ENCODE measurements around the gene PNRC2. TPM values are rescaled to one million over a fixed set of nuclear protein-coding genes. Genes with fewer than 3 reads are reported as not detected.
"Not testable (repeated sequence)": the region's sequence is repeated elsewhere in the genome, so short reads cannot be mapped to it uniquely, and the experiment has no call there.

The PNRC2 gene
- total and polyA plus RNA-seq, 2 experiments from 2014 or later, result 67.4 to 77.3 TPM

DNA sequence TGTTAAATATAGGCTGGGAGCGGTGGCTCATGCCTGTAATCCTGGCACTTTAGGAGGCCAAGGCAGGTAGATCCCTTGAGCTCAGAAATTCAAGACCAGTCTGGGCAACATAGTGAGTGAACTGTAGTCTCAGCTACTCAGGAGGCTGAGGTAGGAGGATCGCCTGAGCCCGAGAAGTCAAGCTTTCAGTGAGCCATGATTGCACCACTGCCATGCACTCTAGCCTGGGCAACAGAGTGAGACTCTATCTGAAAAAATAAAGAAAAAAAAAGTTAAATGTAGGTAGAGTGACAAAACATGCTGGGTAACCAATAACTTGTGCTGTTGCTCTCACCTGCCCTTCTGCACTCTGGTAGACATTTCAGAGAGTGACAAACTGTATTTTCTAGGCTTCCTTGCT is 45.5 kb downstream of the PNRC2 start:
- in situ Hi-C loops (cut with MboI), result no loop called here
- Histone ChIP-seq H3K4me3 (no peak overlapping the region), H3K36me3 (ENCODE audit: low read depth) (no peaks in the 10 kb centered on the region), H3K4me2 (ENCODE audit: unreplicated experiment) (no peak overlapping the region), H3F3A (ENCODE audit: insufficient read depth) (peaks cover 16% of the 10 kb centered on the region), H2AFZ (no peak overlapping the region), H3K9me2 (ENCODE audit: insufficient read depth) (no peaks in the 10 kb centered on the region), H4K20me1 (ENCODE audit: insufficient read depth) (no peaks in the 10 kb centered on the region), H3K79me2 (ENCODE audit: insufficient read depth) (no peaks in the 10 kb centered on the region), H3K27me3 (replicated peaks; ENCODE audit: insufficient read depth) (no peaks in the 10 kb centered on the region), H3K4me1 (ENCODE audit: insufficient read depth) (peaks cover 24% of the 10 kb centered on the region), H3K27ac (no peak overlapping the region), H3K9ac (no peak overlapping the region), H3K9me3 (ENCODE audit: low read depth) (no peaks in the 10 kb centered on the region)
- no peak for TF ChIP-seq EZH2phosphoT487 (IDR thresholded peaks at IDR 0.05; ENCODE audit: insufficient read depth, low read depth)
- no peak for TF ChIP-seq EZH2 (IDR thresholded peaks at IDR 0.05; ENCODE audit: insufficient read depth, poor library complexity, severe bottlenecking)
- 91 to 93% methylated on average over 3 of the region's 3 CpGs for WGBS, 2 experiments (ENCODE audit: low coverage in 1 of 2, low lambda C conversion rate in 2 of 2, missing lambda C conversion rate in 2 of 2)
- no peak for DNase-seq

- Histone ChIP-seq H3K4me1 (ENCODE audit: insufficient read depth) (peaks cover 24% of the 10 kb centered on the region), H3K79me2 (ENCODE audit: insufficient read depth) (no peaks in the 10 kb centered on the region)
- in situ Hi-C loops (cut with MboI), result no loop called here
These were observed 47.5 kb downstream of the PNRC2 start for GRCh38 chr1:24007079-24007478.

DNA sequence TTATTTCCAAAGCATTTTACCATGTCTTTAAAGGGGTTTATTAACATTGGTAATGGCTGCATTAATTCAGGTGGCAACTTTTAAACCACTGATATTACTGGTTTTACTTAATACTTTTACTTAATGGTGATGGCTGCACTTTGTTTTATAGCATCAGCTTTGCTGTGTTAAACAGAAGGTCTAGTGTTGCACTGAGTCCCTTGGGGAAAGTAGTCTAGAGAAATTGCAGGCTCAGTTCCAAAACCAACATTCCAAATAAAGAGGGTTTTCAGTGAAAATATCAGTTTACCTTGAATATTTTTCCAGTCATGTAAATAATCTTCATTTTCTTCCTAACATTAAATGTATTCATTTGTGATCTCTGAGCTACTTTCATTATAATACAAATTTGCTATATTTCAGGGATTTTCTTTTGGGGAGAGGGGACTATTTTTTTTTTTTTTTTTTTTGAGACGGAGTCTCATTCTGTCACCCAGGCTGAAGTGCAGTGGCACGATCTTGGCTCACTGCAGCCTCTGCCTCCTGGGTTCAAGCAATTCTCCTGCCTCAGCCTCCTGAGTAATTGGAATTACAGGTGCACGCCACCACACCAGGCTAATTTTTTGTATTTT is 49.1 kb downstream of the PNRC2 start:
- 77% methylated on average over 3 of the region's 3 CpGs for WGBS, 2 experiments (ENCODE audit: low coverage in 1 of 2, low lambda C conversion rate in 2 of 2, missing lambda C conversion rate in 2 of 2)
- H3K9ac ChIP-seq; H2AFZ ChIP-seq; H3K79me2 ChIP-seq (ENCODE audit: insufficient read depth); H3K36me3 ChIP-seq (ENCODE audit: low read depth); in situ Hi-C loops (cut with MboI); H3K9me3 ChIP-seq (ENCODE audit: low read depth); H4K20me1 ChIP-seq (ENCODE audit: insufficient read depth); H3K4me3 ChIP-seq; H3F3A ChIP-seq (ENCODE audit: insufficient read depth); H3K27me3 ChIP-seq (replicated peaks; ENCODE audit: insufficient read depth); H3K27ac ChIP-seq; H3K9me2 ChIP-seq (ENCODE audit: insufficient read depth): not testable (repeated sequence)
- peak; percentile 61 for DNase-seq
- peak overlapping the region; percentile 37 for H3K4me2 ChIP-seq (ENCODE audit: unreplicated experiment)
- H3K4me1 ChIP-seq (ENCODE audit: insufficient read depth), result peaks cover 15% of the 10 kb centered on the region

More at GRCh38 chr1:24007079-24007478, 47.5 kb downstream of the PNRC2 start:
- no peak overlapping the region for H3K9ac ChIP-seq
- H3K9me2 ChIP-seq (ENCODE audit: insufficient read depth), result no peaks in the 10 kb centered on the region
- no peaks in the 10 kb centered on the region for H4K20me1 ChIP-seq (ENCODE audit: insufficient read depth)
- H2AFZ ChIP-seq, result no peak overlapping the region
- H3F3A ChIP-seq (ENCODE audit: insufficient read depth), result peaks cover 16% of the 10 kb centered on the region
- TF ChIP-seq EZH2 (IDR thresholded peaks at IDR 0.05; ENCODE audit: insufficient read depth, poor library complexity, severe bottlenecking) (no peak), EZH2phosphoT487 (IDR thresholded peaks at IDR 0.05; ENCODE audit: insufficient read depth, low read depth) (no peak)
- no peak overlapping the region for H3K4me2 ChIP-seq (ENCODE audit: unreplicated experiment)
- H3K27ac ChIP-seq, result no peak overlapping the region
- H3K27me3 ChIP-seq (replicated peaks; ENCODE audit: insufficient read depth), result no peaks in the 10 kb centered on the region
- H3K9me3 ChIP-seq (ENCODE audit: low read depth), result no peaks in the 10 kb centered on the region
- no peak overlapping the region for H3K4me3 ChIP-seq
- H3K36me3 ChIP-seq (ENCODE audit: low read depth), result no peaks in the 10 kb centered on the region
- no peak for DNase-seq

GRCh38 chr1:24009406-24009805 is 49.8 kb downstream of the PNRC2 start:
- 46 to 50% methylated on average over 1 of the region's 1 CpG for WGBS, 2 experiments (ENCODE audit: low coverage in 1 of 2, low lambda C conversion rate in 2 of 2, missing lambda C conversion rate in 2 of 2)

GRCh38 chr1:24010650-24011049 is 51.0 kb downstream of the PNRC2 start:
- no peak overlapping the region for H3K9ac ChIP-seq
- H3K4me1 ChIP-seq (ENCODE audit: insufficient read depth), result peaks cover 13% of the 10 kb centered on the region
- TF ChIP-seq EZH2 (IDR thresholded peaks at IDR 0.05; ENCODE audit: insufficient read depth, poor library complexity, severe bottlenecking), result no peak
- TF ChIP-seq EZH2phosphoT487 (IDR thresholded peaks at IDR 0.05; ENCODE audit: insufficient read depth, low read depth), result no peak
- no peaks in the 10 kb centered on the region for H3K79me2 ChIP-seq (ENCODE audit: insufficient read depth)
- no peak overlapping the region for H3K4me3 ChIP-seq
- H4K20me1 ChIP-seq (ENCODE audit: insufficient read depth), result no peaks in the 10 kb centered on the region
- no peaks in the 10 kb centered on the region for H3K36me3 ChIP-seq (ENCODE audit: low read depth)
- DNase-seq, result no peak
- no peak overlapping the region for H3K4me2 ChIP-seq (ENCODE audit: unreplicated experiment)
- in situ Hi-C loops (cut with MboI), result no loop called here
- H2AFZ ChIP-seq, result no peak overlapping the region
- WGBS, 2 experiments (ENCODE audit: low coverage in 1 of 2, low lambda C conversion rate in 2 of 2, missing lambda C conversion rate in 2 of 2), result 51 to 63% methylated on average over 3 to 5 of the region's 5 CpGs
- H3K9me2 ChIP-seq (ENCODE audit: insufficient read depth), result no peaks in the 10 kb centered on the region
- no peaks in the 10 kb centered on the region for H3K9me3 ChIP-seq (ENCODE audit: low read depth)
- H3K27ac ChIP-seq, result no peak overlapping the region
- no peaks in the 10 kb centered on the region for H3K27me3 ChIP-seq (replicated peaks; ENCODE audit: insufficient read depth)
- H3F3A ChIP-seq (ENCODE audit: insufficient read depth), result no peaks in the 10 kb centered on the region

More at GRCh38 chr1:24009406-24009805, 49.8 kb downstream of the PNRC2 start:
- Histone ChIP-seq H3K4me1 (ENCODE audit: insufficient read depth) (peaks cover 13% of the 10 kb centered on the region), H3K9me2 (ENCODE audit: insufficient read depth) (no peaks in the 10 kb centered on the region), H3K4me2 (ENCODE audit: unreplicated experiment) (no peak overlapping the region), H3K9ac (no peak overlapping the region), H4K20me1 (ENCODE audit: insufficient read depth) (no peaks in the 10 kb centered on the region), H2AFZ (no peak overlapping the region), H3K36me3 (ENCODE audit: low read depth) (no peaks in the 10 kb centered on the region), H3K9me3 (ENCODE audit: low read depth) (no peaks in the 10 kb centered on the region), H3K4me3 (no peak overlapping the region), H3K79me2 (ENCODE audit: insufficient read depth) (no peaks in the 10 kb centered on the region), H3F3A (ENCODE audit: insufficient read depth) (no peaks in the 10 kb centered on the region), H3K27ac (no peak overlapping the region), H3K27me3 (replicated peaks; ENCODE audit: insufficient read depth) (no peaks in the 10 kb centered on the region)
- DNase-seq, result peak; percentile 50
- in situ Hi-C loops (cut with MboI), result no loop called here
- no peak for TF ChIP-seq EZH2 (IDR thresholded peaks at IDR 0.05; ENCODE audit: insufficient read depth, poor library complexity, severe bottlenecking)
- TF ChIP-seq EZH2phosphoT487 (IDR thresholded peaks at IDR 0.05; ENCODE audit: insufficient read depth, low read depth), result no peak

DNA sequence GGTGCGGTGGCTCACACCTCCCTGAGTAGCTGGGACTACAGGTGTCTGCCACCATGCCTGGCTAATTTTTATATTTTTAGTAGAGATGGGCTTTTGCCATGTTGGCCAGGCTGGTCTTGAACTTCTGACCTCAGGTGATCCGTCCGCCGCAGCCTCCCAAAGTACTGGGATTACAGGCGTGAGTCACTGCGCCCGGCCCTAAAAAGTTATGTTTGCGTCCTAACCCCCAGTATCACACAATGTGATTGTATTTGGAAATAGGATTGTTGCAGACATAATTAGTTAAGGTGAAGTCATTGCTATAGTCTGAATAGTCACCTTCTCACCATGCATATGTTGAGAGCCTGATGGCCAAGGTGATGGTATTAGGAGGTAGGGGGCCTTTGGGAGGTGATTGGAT is 53.2 kb downstream of the PNRC2 start:
- H2AFZ ChIP-seq; H3K27me3 ChIP-seq (replicated peaks; ENCODE audit: insufficient read depth); H3K27ac ChIP-seq; H3K9me3 ChIP-seq (ENCODE audit: low read depth); H3K36me3 ChIP-seq (ENCODE audit: low read depth); H3K9me2 ChIP-seq (ENCODE audit: insufficient read depth); H3K4me2 ChIP-seq (ENCODE audit: unreplicated experiment); in situ Hi-C loops (cut with MboI); H3K9ac ChIP-seq; H3K4me3 ChIP-seq; DNase-seq; H4K20me1 ChIP-seq (ENCODE audit: insufficient read depth); H3K79me2 ChIP-seq (ENCODE audit: insufficient read depth): not testable (repeated sequence)
- Histone ChIP-seq H3F3A (ENCODE audit: insufficient read depth) (peaks cover 10% of the 10 kb centered on the region), H3K4me1 (ENCODE audit: insufficient read depth) (peaks cover 26% of the 10 kb centered on the region)
- WGBS, 2 experiments (ENCODE audit: low coverage in 1 of 2, low lambda C conversion rate in 2 of 2, missing lambda C conversion rate in 2 of 2), result 95 to 96% methylated on average over 8 of the region's 8 CpGs

Data from GM23248 (cell line).